Small intestine (tissue), 4 donors: Measurements from ENCODE around the gene GALNT12. TPM values are rescaled to one million over a fixed set of nuclear protein-coding genes. Genes with fewer than 3 reads are reported as not detected.

Experiments used
- polyA plus RNA-seq, 4 donors: library from polyadenylated mRNA; stranded (reverse) in 3 of 4; unstranded in 1 of 4; fragments of 200-250 nt in 3 of 4; fragments of 120-200 nt in 1 of 4; gene quantifications; one replicate each; pipeline versions ENCODE4 v1.2.1 to v1.2.3, GENCODE V29; 2013
- donor health status: healthy with polysubstance abuse.
- donor health status: Bipolar disorder and iron deficiency.
- donor health status: healthy.

GALNT12 gene
- polyA plus RNA-seq, 4 donors = 7.8 to 47.1 (median 17.7) TPM

Other genes starting within 250 kb of the GALNT12 start
- gene GABBR2, start 98.7 kb upstream of the GALNT12 start, polyA plus RNA-seq = 1 to 10 TPM in 1 of 4 donors, under 1 TPM in 2, not detected in 1; 0.09 to 1.4 (median 0.71) TPM
- 10 to 100 TPM; 17.3 to 33.3 (median 19.3) TPM for gene ANKS6, start 11.1 kb upstream of the GALNT12 start, polyA plus RNA-seq
- 10 to 100 TPM in 1 of 4 donors, 1 to 10 TPM in 1, under 1 TPM in 2; 0.22 to 12.5 (median 2.5) TPM for gene COL15A1, start 136.2 kb downstream of the GALNT12 start, polyA plus RNA-seq